Gastroesophageal sphincter (tissue), 4 donors: ENCODE results near the gene HPD. TPM values are rescaled to one million over a fixed set of nuclear protein-coding genes. Genes with fewer than 3 reads are reported as not detected.
A peak's percentile ranks its signal among the peaks of the same experiment; 100 is the strongest.
"Not testable (repeated sequence)": the region's sequence is repeated elsewhere in the genome, so short reads cannot be mapped to it uniquely, and the experiment has no call there.

Experiments used
- ATAC-seq: fragments of 150-250 bp; one replicate; pipeline ENCODE4 v1.9.1; 2016; ENCODE audit warnings: mild to moderate bottlenecking, moderate library complexity
- H3K27ac ChIP-seq, 4 donors: fragments of 200-600 bp; sonication (generic) in 3 of 4; 1 replicate in 3 of 4; 2 replicates in 1 of 4; pipeline ENCODE4 v1.5.1; 2016 to 2019
- H3K27me3 ChIP-seq: fragments of 200-600 bp; sonication (generic); one replicate; pipeline ENCODE4 v1.5.1; 2019
- H3K36me3 ChIP-seq, 2 donors: fragments of 200-600 bp; sonication (generic); one replicate each; pipeline ENCODE4 v1.5.1; 2019; ENCODE audit warnings: control low read depth in 1 of 2
- H3K4me1 ChIP-seq, 3 donors: fragments of 200-600 bp; sonication (generic); 1 replicate in 2 of 3; 2 replicates in 1 of 3; pipeline ENCODE4 v1.5.1; 2016 to 2019; ENCODE audit warnings: control low read depth in 2 of 3
- H3K4me3 ChIP-seq, 2 donors: fragments of 200-600 bp; sonication (generic); one replicate each; pipeline ENCODE4 v1.5.1; 2019; ENCODE audit warnings: mild to moderate bottlenecking in 1 of 2, moderate library complexity in 1 of 2
- H3K9me3 ChIP-seq, 3 donors: fragments of 200-600 bp; sonication (generic); one replicate each; pipeline ENCODE4 v1.5.1; 2017 to 2019; ENCODE audit warnings: control low read depth in 2 of 3
- EP300 ChIP-seq: sonication (generic); formaldehyde crosslinking; IDR thresholded peaks from one replicate; pipeline ENCODE4 v1.6.1; 2017; ENCODE audit warnings: antibody characterized with exemption, mild to moderate bottlenecking
- POLR2A ChIP-seq, 2 donors: fragments of 450-650 bp; IDR thresholded peaks; one replicate each; pipeline ENCODE4 v1.6.1; 2017; ENCODE audit warnings: antibody characterized with exemption in 2 of 2, mild to moderate bottlenecking in 2 of 2, moderate library complexity in 1 of 2
- POLR2AphosphoS5 ChIP-seq: sonication (generic); formaldehyde crosslinking; IDR thresholded peaks from one replicate; pipeline ENCODE4 v1.6.1; 2017; ENCODE audit warnings: antibody characterized with exemption
- WGBS, 2 donors: methylation state at CpG; one replicate each; pipeline ENCODE4 v1.1.5; 2018; ENCODE audit warnings: low coverage in 1 of 2; 5-methylcytosine and 5-hydroxymethylcytosine counted together
- total RNA-seq, 4 donors: library from RNA; depleted of rRNA; stranded (reverse); fragments of >200 nt; gene quantifications; one replicate each; pipeline ENCODE4 v1.1.0, GENCODE V29; 2016
- TF ChIP-seq, protein P1 (sequence below), 4 experiments: fragments of 200-600 bp in 2 of 4; fragments of 450-650 bp in 2 of 4; sonication (generic) in 1 of 4; IDR thresholded peaks; one replicate each; pipeline ENCODE4 v1.5.1; 2017 to 2019; ENCODE audit warnings: antibody characterized with exemption in 4 of 4, mild to moderate bottlenecking in 2 of 4, moderate library complexity in 2 of 4

The HPD gene
- total RNA-seq, 4 donors from 2014 or later: 1.2 to 5.0 (median 2.6) TPM; not detected in 1

DNA sequence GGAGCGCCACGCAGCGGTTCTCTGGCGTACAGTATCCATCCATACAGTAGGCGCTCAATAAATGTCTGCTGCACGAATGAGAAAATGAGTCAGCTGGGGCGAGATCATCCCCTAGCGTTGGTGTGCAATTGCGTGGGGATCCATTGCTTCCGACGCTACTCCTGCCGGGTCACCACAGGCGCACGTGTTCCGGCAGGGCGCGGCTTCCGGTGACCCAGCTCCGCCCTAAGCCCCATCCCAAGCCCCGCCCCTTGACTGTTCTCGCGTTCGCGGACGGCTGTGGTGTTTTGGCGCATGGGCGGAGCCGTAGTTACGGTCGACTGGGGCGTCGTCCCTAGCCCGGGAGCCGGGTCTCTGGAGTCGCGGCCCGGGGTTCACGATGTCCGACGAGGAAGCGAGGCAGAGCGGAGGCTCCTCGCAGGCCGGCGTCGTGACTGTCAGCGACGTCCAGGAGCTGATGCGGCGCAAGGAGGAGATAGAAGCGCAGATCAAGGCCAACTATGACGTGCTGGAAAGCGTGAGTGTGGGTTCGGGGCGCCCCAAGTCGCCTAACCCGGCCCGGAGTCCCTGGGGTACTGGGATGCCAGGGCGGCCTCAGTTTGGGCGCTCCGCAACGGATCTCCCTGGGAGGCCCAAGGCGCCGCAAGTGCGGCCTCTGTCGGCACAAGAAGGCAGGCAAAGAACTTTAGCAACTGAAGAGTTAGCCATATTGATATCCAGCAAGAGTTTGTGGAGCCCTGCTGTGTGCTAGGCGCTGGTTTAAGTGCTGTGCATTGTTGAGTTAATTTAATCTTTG, 30.0 kb upstream of the HPD start, which contains the start of gene PSMD9:
Gene PSMD9 (plus strand): TSS at position 313 of the 796 bp plus-strand sequence. CDS start 67 bp downstream, at position 380.
- Histone ChIP-seq H3K4me1 (peaks cover 7 to 42% (median 18%) of the 10 kb centered on the region in 3 donors), H3K4me3 (peak within 1 kb of the TSS; percentile 67 to 86), H3K27ac (peak within 1 kb of the TSS; percentile 92 to 93 (median 92)), H3K36me3 (peaks cover 0 to 32% of the 10 kb centered on the region in 2 donors), H3K9me3 (no peaks in the 10 kb centered on the region), H3K27me3 (peaks cover 7% of the 10 kb centered on the region)
- 3 to 8% methylated on average over 8 to 9 of the region's 67 CpGs for WGBS, 2 donors
- peak; percentile 91 for TF ChIP-seq POLR2AphosphoS5
- TF ChIP-seq POLR2A (IDR thresholded peaks at IDR 0.05): peak; percentile 70 to 73
- no peak for TF ChIP-seq EP300
- TF ChIP-seq, protein P1, sequence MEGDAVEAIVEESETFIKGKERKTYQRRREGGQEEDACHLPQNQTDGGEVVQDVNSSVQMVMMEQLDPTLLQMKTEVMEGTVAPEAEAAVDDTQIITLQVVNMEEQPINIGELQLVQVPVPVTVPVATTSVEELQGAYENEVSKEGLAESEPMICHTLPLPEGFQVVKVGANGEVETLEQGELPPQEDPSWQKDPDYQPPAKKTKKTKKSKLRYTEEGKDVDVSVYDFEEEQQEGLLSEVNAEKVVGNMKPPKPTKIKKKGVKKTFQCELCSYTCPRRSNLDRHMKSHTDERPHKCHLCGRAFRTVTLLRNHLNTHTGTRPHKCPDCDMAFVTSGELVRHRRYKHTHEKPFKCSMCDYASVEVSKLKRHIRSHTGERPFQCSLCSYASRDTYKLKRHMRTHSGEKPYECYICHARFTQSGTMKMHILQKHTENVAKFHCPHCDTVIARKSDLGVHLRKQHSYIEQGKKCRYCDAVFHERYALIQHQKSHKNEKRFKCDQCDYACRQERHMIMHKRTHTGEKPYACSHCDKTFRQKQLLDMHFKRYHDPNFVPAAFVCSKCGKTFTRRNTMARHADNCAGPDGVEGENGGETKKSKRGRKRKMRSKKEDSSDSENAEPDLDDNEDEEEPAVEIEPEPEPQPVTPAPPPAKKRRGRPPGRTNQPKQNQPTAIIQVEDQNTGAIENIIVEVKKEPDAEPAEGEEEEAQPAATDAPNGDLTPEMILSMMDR (IDR thresholded peaks at IDR 0.05): peak; percentile 67 to 76 (median 73)
- ATAC-seq: peak; percentile 99

- WGBS, 2 donors: 51 to 59% methylated on average over 6 of the region's 6 CpGs
- Histone ChIP-seq H3K9me3 (no peaks in the 10 kb centered on the region), H3K27ac (peak overlapping the region in 3 of 4 donors; percentile 92 to 93 (median 93)), H3K4me1 (peaks cover 7 to 36% (median 18%) of the 10 kb centered on the region in 3 donors), H3K27me3 (peaks cover 7% of the 10 kb centered on the region), H3K36me3 (peaks cover 0 to 27% of the 10 kb centered on the region in 2 donors), H3K4me3 (peak overlapping the region; percentile 67 to 86)
- TF ChIP-seq, protein P1 (IDR thresholded peaks at IDR 0.05): no peak
- TF ChIP-seq POLR2A (IDR thresholded peaks at IDR 0.05) (no peak), POLR2AphosphoS5 (no peak)
- no peak for ATAC-seq
Observed at GRCh38 chr12:121888083-121888477, 29.4 kb upstream of the HPD start.

DNA sequence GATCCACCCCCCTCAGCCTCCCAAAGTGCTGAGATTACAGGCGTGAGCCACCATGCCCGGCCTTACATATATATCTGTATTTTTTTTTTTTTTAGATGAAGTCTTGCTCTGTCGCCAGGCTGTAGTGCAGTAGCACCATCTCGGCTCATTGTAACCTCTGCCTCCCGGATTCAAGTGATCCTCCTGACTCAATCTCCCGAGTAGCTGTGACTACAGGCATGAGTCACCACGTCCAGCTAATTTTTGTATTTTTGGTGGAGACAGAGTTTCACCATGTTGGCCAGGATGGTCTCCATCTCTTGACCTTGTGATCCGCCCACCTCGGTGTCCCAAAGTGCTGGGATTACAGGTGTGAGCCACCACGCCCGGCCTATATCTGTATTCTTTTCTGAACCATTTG, 26.5 kb upstream of the HPD start:
- 74 to 76% methylated on average over 4 to 10 of the region's 11 CpGs for WGBS, 2 donors
- not testable (repeated sequence) for H3K36me3 ChIP-seq, H3K9me3 ChIP-seq, H3K4me3 ChIP-seq, H3K27ac ChIP-seq, ATAC-seq
- H3K4me1 ChIP-seq: peaks cover 7 to 18% (median 12%) of the 10 kb centered on the region in 3 donors
- H3K27me3 ChIP-seq: peaks cover 13% of the 10 kb centered on the region

GRCh38 chr12:121883315-121883660, 24.6 kb upstream of the HPD start:
- no peaks in the 10 kb centered on the region for H3K36me3 ChIP-seq
- H3K4me1 ChIP-seq: peaks cover 0 to 6% (median 4%) of the 10 kb centered on the region in 3 donors
- H3K4me3 ChIP-seq: no peak overlapping the region
- no peak overlapping the region for H3K27ac ChIP-seq
- TF ChIP-seq, protein P1 (IDR thresholded peaks at IDR 0.05): no peak
- TF ChIP-seq POLR2A (IDR thresholded peaks at IDR 0.05): no peak
- H3K9me3 ChIP-seq: no peaks in the 10 kb centered on the region
- H3K27me3 ChIP-seq: peaks cover 13% of the 10 kb centered on the region
- ATAC-seq: no peak
- 43 to 47% methylated on average over 4 of the region's 4 CpGs for WGBS, 2 donors

DNA sequence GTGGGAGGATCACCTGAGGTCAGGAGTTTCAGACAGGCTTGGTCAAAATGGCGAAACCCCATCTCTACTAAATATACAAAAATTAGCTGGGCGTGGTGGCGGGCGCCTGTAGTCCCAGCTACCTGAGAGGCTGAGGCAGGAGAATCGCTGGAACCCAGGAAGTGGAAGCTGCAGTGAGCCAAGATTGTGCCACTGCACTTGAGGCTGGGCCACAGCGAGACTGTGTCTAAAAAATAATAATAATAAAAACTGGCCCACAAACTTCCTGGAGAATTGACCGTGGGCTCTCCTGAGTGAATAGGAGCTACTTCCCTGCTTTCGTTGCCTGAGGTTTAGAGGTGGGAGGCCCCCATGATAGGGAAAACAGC, 17.4 kb upstream of the HPD start:
- not testable (repeated sequence) for H3K4me1 ChIP-seq, ATAC-seq, H3K27me3 ChIP-seq, H3K9me3 ChIP-seq, H3K4me3 ChIP-seq, H3K27ac ChIP-seq, H3K36me3 ChIP-seq
- WGBS, 2 donors: 96 to 100% methylated on average over 2 to 3 of the region's 8 CpGs

- TF ChIP-seq POLR2A (IDR thresholded peaks at IDR 0.05) (no peak), POLR2AphosphoS5 (no peak), EP300 (no peak)
- TF ChIP-seq, protein P1 (IDR thresholded peaks at IDR 0.05): no peak
- no peak overlapping the region for H3K4me3 ChIP-seq
- H3K27ac ChIP-seq: no peak overlapping the region
- WGBS, 2 donors: 95 to 100% methylated on average over 1 to 5 of the region's 6 CpGs
- no peak for ATAC-seq
- H3K4me1 ChIP-seq: no peaks in the 10 kb centered on the region
- no peaks in the 10 kb centered on the region for H3K27me3 ChIP-seq
- no peaks in the 10 kb centered on the region for H3K36me3 ChIP-seq
- H3K9me3 ChIP-seq: no peaks in the 10 kb centered on the region
Observed at GRCh38 chr12:121875582-121875981, 16.9 kb upstream of the HPD start.
